8988T (cell line): ENCODE measurements around the gene SH3BP1.
"Not testable (repeated sequence)": the region's sequence is repeated elsewhere in the genome, so short reads cannot be mapped to it uniquely, and the experiment has no call there.

Experiments used
- DNase-seq: peaks from one replicate; pipeline ENCODE4 v3.0.0; 2011

SH3BP1 gene

GRCh38 chr22:37681001-37681424 lies 41.5 kb downstream of the SH3BP1 start:
- no peak for DNase-seq

GRCh38 chr22:37681556-37682049 lies 42.1 kb downstream of the SH3BP1 start:
- peak; percentile 48 for DNase-seq

- DNase-seq: no peak
Observed at GRCh38 chr22:37684803-37685615, 45.5 kb downstream of the SH3BP1 start.

- peak; percentile 47 for DNase-seq
Observed at GRCh38 chr22:37686002-37686982, 46.8 kb downstream of the SH3BP1 start, which contains the start of gene NOL12. NOL12 (plus strand) TSS chr22:37686343; CDS start chr22:37686393, 50 bp downstream.

GRCh38 chr22:37690407-37690806 lies 50.9 kb downstream of the SH3BP1 start:
- no peak for DNase-seq

- no peak for DNase-seq
Observed at GRCh38 chr22:37690901-37691504, 51.5 kb downstream of the SH3BP1 start.

GRCh38 chr22:37692627-37693285 lies 53.3 kb downstream of the SH3BP1 start:
- no peak for DNase-seq

- DNase-seq: not testable (repeated sequence)
Observed at GRCh38 chr22:37694131-37694530, 54.7 kb downstream of the SH3BP1 start.

- DNase-seq: not testable (repeated sequence)
Observed at GRCh38 chr22:37696260-37696656, 56.8 kb downstream of the SH3BP1 start.

- DNase-seq: no peak
Observed at GRCh38 chr22:37696657-37697537, 57.4 kb downstream of the SH3BP1 start, which contains the start of gene TRIOBP. TRIOBP (plus strand) TSS chr22:37697048; CDS start chr22:37701366, 4,318 bp downstream.

GRCh38 chr22:37697538-37697835 lies 58.0 kb downstream of the SH3BP1 start:
- DNase-seq: no peak

GRCh38 chr22:37701141-37701786 lies 61.8 kb downstream of the SH3BP1 start:
- DNase-seq: no peak

GRCh38 chr22:37703906-37704305 lies 64.4 kb downstream of the SH3BP1 start:
- DNase-seq: no peak

- no peak for DNase-seq
Observed at GRCh38 chr22:37704645-37705044, 65.2 kb downstream of the SH3BP1 start.

GRCh38 chr22:37705205-37705604 lies 65.7 kb downstream of the SH3BP1 start:
- no peak for DNase-seq
